Mucosa of descending colon (tissue), 3 donors: ENCODE data around the gene CEACAM8. TPM values are rescaled to one million over a fixed set of nuclear protein-coding genes. Genes with fewer than 3 reads are reported as not detected.

ENCODE experiments used
- ATAC-seq: fragments of 200-7000 bp; cut with Tn5 transposase; one replicate; pipeline ENCODE4 v1.9.1; 2020; ENCODE audit warnings: mild to moderate bottlenecking, moderate library complexity
- DNase-seq, 3 donors: peaks; one replicate each; pipeline ENCODE4 v3.0.0-alpha.2; 2020
- H3K36me3 ChIP-seq: fragments of 200-600 bp; one replicate; pipeline ENCODE4 v1.8.0; 2021; ENCODE audit warnings: low read depth, mild to moderate bottlenecking
- H3K4me1 ChIP-seq: fragments of 200-600 bp; one replicate; pipeline ENCODE4 v1.8.0; 2021; ENCODE audit warnings: low read depth, mild to moderate bottlenecking
- H3K4me3 ChIP-seq: fragments of 200-600 bp; one replicate; pipeline ENCODE4 v1.8.0; 2021; ENCODE audit warnings: mild to moderate bottlenecking
- H3K9me3 ChIP-seq: fragments of 200-600 bp; one replicate; pipeline ENCODE4 v1.8.0; 2021; ENCODE audit warnings: mild to moderate bottlenecking
- CTCF ChIP-seq: fragments of 200-600 bp; IDR thresholded peaks from one replicate; pipeline ENCODE4 v1.8.0; 2022; ENCODE audit warnings: antibody characterized with exemption, mild to moderate bottlenecking
- intact Hi-C, 2 donors: fragments of 100-400 bp; cut with DNase I in 1 of 2; cut with micrococcal nuclease in 1 of 2; formaldehyde crosslinking; loops; one replicate each; pipeline versions ENCODE4 v1.11.0 to v1.11.1; 2022; cut with DNase I, micrococcal nuclease
- total RNA-seq, 3 donors: library from RNA; stranded (reverse); fragmentation: NEBNext Ultra II Directional in 2 of 3; extraction: Animal tissue kit (Norgen Biotek cat#: 25700) in 2 of 3; gene quantifications; one replicate each; pipeline versions ENCODE4 v1.2.1 to v1.2.4, GENCODE V29; 2021 to 2023
- donor health status: DM: no; HTN: no; CAD: no; lungs with moderate emphysema.
- donor health status: DM: no; HTN: no; CAD: no.
- donor health status: DM: no; HTN: yes; CAD: no.

CEACAM8 gene
- total RNA-seq, 3 donors from 2014 or later, result 0.32 to 5.1 (median 1.1) TPM

- intact Hi-C loops, result no loop called here
- ATAC-seq (no peak), DNase-seq (no peak)
- Histone ChIP-seq H3K9me3 (no peaks in the 10 kb centered on the region), H3K36me3 (no peaks in the 10 kb centered on the region), H3K4me3 (no peak overlapping the region), H3K4me1 (no peaks in the 10 kb centered on the region)
- no peak for TF ChIP-seq CTCF
These were observed 10.3 kb downstream of the CEACAM8 start for GRCh38 chr19:42584466-42584865.

GRCh38 chr19:42577016-42577415 is 17.7 kb downstream of the CEACAM8 start:
- Histone ChIP-seq H3K36me3 (no peaks in the 10 kb centered on the region), H3K9me3 (no peaks in the 10 kb centered on the region), H3K4me3 (no peak overlapping the region), H3K4me1 (peaks cover 24% of the 10 kb centered on the region)
- ATAC-seq (peak; percentile 96), DNase-seq (peak in 2 of 3 donors; percentile 47 to 68)
- intact Hi-C loops, result no loop called here
- no peak for TF ChIP-seq CTCF

GRCh38 chr19:42576241-42576640 is 18.5 kb downstream of the CEACAM8 start:
- Histone ChIP-seq H3K9me3 (no peaks in the 10 kb centered on the region), H3K4me3 (no peak overlapping the region), H3K4me1 (peaks cover 24% of the 10 kb centered on the region), H3K36me3 (no peaks in the 10 kb centered on the region)
- intact Hi-C loops, result no loop called here
- ATAC-seq (no peak), DNase-seq (no peak)
- no peak for TF ChIP-seq CTCF

GRCh38 chr19:42573642-42574041 is 21.1 kb downstream of the CEACAM8 start:
- Histone ChIP-seq H3K4me1 (peaks cover 24% of the 10 kb centered on the region), H3K4me3 (no peak overlapping the region), H3K36me3 (no peaks in the 10 kb centered on the region), H3K9me3 (no peaks in the 10 kb centered on the region)
- ATAC-seq (peak; percentile 61), DNase-seq (no peak)
- intact Hi-C loops, result no loop called here
- no peak for TF ChIP-seq CTCF

GRCh38 chr19:42571116-42571515 is 23.6 kb downstream of the CEACAM8 start:
- DNase-seq (no peak), ATAC-seq (no peak)
- peaks cover 18% of the 10 kb centered on the region for H3K4me1 ChIP-seq
- H3K4me3 ChIP-seq, result no peak overlapping the region
- no peak for TF ChIP-seq CTCF
- intact Hi-C loops, result no loop called here
- H3K36me3 ChIP-seq, result no peaks in the 10 kb centered on the region
- H3K9me3 ChIP-seq, result no peaks in the 10 kb centered on the region

GRCh38 chr19:42569193-42569592 is 25.5 kb downstream of the CEACAM8 start:
- intact Hi-C loops, result no loop called here
- no peak for DNase-seq
- no peak for TF ChIP-seq CTCF
- no peak for ATAC-seq
- Histone ChIP-seq H3K36me3 (no peaks in the 10 kb centered on the region), H3K4me3 (no peak overlapping the region), H3K9me3 (no peaks in the 10 kb centered on the region), H3K4me1 (peaks cover 10% of the 10 kb centered on the region)
